GM19193 (cell line): ENCODE data around the gene KDR.

Experiments used
- POLR2A ChIP-seq: IDR thresholded peaks from 4 replicates; pipeline ENCODE4 v1.6.1; 2011; ENCODE audit not compliant: insufficient read depth, insufficient read length; ENCODE audit errors: extremely low read depth

Gene KDR

GRCh38 chr4:55133951-55134350, 8.6 kb upstream of the KDR start:
- TF ChIP-seq POLR2A, result no peak

- no peak for TF ChIP-seq POLR2A
Observed at GRCh38 chr4:55132775-55133174, 7.4 kb upstream of the KDR start.

GRCh38 chr4:55127521-55127920, 2.1 kb upstream of the KDR start:
- TF ChIP-seq POLR2A, result no peak

GRCh38 chr4:55127053-55127452, 1.7 kb upstream of the KDR start:
- no peak for TF ChIP-seq POLR2A

- TF ChIP-seq POLR2A, result no peak
Observed at GRCh38 chr4:55125763-55126541, 557 bp upstream of the KDR start.

GRCh38 chr4:55124322-55125076, 896 bp downstream of the KDR start:
- no peak for TF ChIP-seq POLR2A

GRCh38 chr4:55123791-55124190, 1.6 kb downstream of the KDR start:
- no peak for TF ChIP-seq POLR2A

GRCh38 chr4:55122235-55122634, 3.2 kb downstream of the KDR start:
- TF ChIP-seq POLR2A, result no peak

GRCh38 chr4:55121246-55121645, 4.1 kb downstream of the KDR start:
- TF ChIP-seq POLR2A, result no peak

- TF ChIP-seq POLR2A, result no peak
Observed at GRCh38 chr4:55118397-55118796, 7.0 kb downstream of the KDR start.

GRCh38 chr4:55117511-55117910, 7.9 kb downstream of the KDR start:
- TF ChIP-seq POLR2A, result no peak

- TF ChIP-seq POLR2A, result no peak
Observed at GRCh38 chr4:55116450-55116849, 8.9 kb downstream of the KDR start.

GRCh38 chr4:55111601-55112000, 13.8 kb downstream of the KDR start:
- TF ChIP-seq POLR2A, result no peak

GRCh38 chr4:55110131-55110530, 15.3 kb downstream of the KDR start:
- no peak for TF ChIP-seq POLR2A

- TF ChIP-seq POLR2A, result no peak
Observed at GRCh38 chr4:55107054-55107453, 18.3 kb downstream of the KDR start.

GRCh38 chr4:55103224-55103623, 22.2 kb downstream of the KDR start:
- no peak for TF ChIP-seq POLR2A
